ENCODE measurements around the gene TENM3. TPM values are rescaled to one million over a fixed set of nuclear protein-coding genes. Genes with fewer than 3 reads are reported as not detected.

Gene TENM3
- total RNA-seq, 2 donors from 2014 or later, result 21.4 to 52.3 TPM

DNA sequence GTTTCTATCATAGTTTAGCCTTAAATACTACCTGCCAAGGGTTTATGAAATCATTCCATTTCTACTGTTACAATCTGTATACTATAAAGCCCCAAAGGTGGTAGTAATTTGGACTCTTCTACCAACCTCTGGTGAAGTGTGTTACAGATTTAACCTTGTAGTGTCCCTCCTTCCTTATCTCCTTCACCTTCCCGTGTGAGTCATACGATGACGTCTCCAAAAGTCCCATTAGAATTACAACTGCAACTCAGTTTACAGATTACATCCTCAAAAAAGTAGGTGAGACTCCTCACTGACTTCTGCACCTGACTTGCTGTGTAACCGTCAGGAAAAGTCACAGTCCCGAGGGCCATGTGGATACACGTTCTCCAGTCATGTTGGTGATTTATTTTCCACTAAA lies 455.0 kb downstream of the TENM3 start:
- no peak overlapping the region for H3K27ac ChIP-seq
- 87% methylated on average over 6 of the region's 6 CpGs for WGBS
- H3K4me3 ChIP-seq, result no peak overlapping the region
- intact Hi-C loops (cut with DNase I), result no loop called here
- no peak for DNase-seq (ENCODE audit: low spot score)
- no peaks in the 10 kb centered on the region for H3K27me3 ChIP-seq (replicated peaks; ENCODE audit: insufficient read depth)
- H3K36me3 ChIP-seq, result no peaks in the 10 kb centered on the region
- no peaks in the 10 kb centered on the region for H3K4me1 ChIP-seq (replicated peaks)
- TF ChIP-seq POLR2A (IDR thresholded peaks at IDR 0.05) (no peak), CTCF (IDR thresholded peaks at IDR 0.05) (no peak), POLR2AphosphoS5 (IDR thresholded peaks at IDR 0.05) (no peak)
- H3K9me3 ChIP-seq, result no peaks in the 10 kb centered on the region

DNA sequence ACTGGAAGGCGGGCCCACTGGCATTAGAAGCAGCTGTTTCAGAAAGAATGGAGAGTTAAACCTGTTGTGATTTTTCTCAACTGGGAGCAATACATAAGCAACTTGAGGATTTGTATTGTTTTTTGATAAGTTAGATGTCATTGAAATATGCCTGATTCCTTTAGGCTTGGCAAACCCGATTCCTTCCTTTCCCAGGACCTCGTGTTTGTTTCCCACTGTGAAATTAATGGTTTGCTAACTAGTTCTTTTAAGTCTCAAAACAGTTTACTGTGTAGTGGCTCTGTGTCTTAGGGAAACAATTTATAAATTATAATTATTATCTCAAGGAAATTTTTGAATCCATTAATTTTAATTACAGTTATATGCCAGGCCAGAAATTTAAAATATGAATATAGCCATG lies 456.0 kb downstream of the TENM3 start:
- Histone ChIP-seq H3K27ac (no peak overlapping the region), H3K9me3 (no peaks in the 10 kb centered on the region), H3K4me3 (no peak overlapping the region), H3K27me3 (replicated peaks; ENCODE audit: insufficient read depth) (no peaks in the 10 kb centered on the region), H3K36me3 (no peaks in the 10 kb centered on the region), H3K4me1 (replicated peaks) (no peaks in the 10 kb centered on the region)
- no peak for TF ChIP-seq CTCF (IDR thresholded peaks at IDR 0.05)
- WGBS, result 46% methylated on average over 3 of the region's 3 CpGs
- no peak for DNase-seq (ENCODE audit: low spot score)
- intact Hi-C loops (cut with DNase I), result no loop called here

DNA sequence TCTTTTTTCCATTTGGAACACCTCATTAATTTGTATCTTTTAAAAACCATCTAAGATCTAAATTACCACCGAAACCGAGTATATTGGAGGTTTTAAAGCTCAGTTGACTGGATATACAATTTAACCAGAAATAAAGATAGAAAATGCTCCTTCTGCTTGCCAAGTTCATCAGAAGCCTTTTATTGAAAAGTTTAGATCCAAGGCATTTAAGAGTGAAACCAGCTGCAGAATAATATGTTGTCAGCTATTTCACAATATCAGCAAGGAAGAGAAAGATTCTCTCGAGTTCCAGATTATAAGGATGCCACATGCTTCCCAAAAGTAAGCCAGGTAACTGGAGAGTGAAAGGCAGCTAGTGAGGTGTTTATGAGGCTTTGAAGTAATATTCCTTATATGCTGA lies 456.6 kb downstream of the TENM3 start:
- H3K4me3 ChIP-seq, result no peak overlapping the region
- 59% methylated on average over 3 of the region's 3 CpGs for WGBS
- TF ChIP-seq POLR2A (IDR thresholded peaks at IDR 0.05) (no peak), CTCF (IDR thresholded peaks at IDR 0.05) (no peak), POLR2AphosphoS5 (IDR thresholded peaks at IDR 0.05) (no peak)

GRCh38 chr4:182700362-182701160 lies 457.4 kb downstream of the TENM3 start:
- intact Hi-C loops (cut with DNase I), result no loop called here
- no peaks in the 10 kb centered on the region for H3K27me3 ChIP-seq (replicated peaks; ENCODE audit: insufficient read depth)
- no peaks in the 10 kb centered on the region for H3K9me3 ChIP-seq
- no peak for DNase-seq (ENCODE audit: low spot score)
- 89% methylated on average over 5 of the region's 5 CpGs for WGBS
- H3K4me1 ChIP-seq (replicated peaks), result no peaks in the 10 kb centered on the region
- no peak overlapping the region for H3K27ac ChIP-seq
- H3K4me3 ChIP-seq, result no peak overlapping the region
- TF ChIP-seq POLR2A (IDR thresholded peaks at IDR 0.05) (no peak), CTCF (IDR thresholded peaks at IDR 0.05) (no peak), POLR2AphosphoS5 (IDR thresholded peaks at IDR 0.05) (no peak)
- H3K36me3 ChIP-seq, result no peaks in the 10 kb centered on the region

More for the DNA sequence above, 456.6 kb downstream of the TENM3 start:
- H3K36me3 ChIP-seq, result no peaks in the 10 kb centered on the region
- no peak overlapping the region for H3K27ac ChIP-seq
- no peaks in the 10 kb centered on the region for H3K4me1 ChIP-seq (replicated peaks)
- no peaks in the 10 kb centered on the region for H3K27me3 ChIP-seq (replicated peaks; ENCODE audit: insufficient read depth)
- no peak for DNase-seq (ENCODE audit: low spot score)
- intact Hi-C loops (cut with DNase I), result no loop called here
- H3K9me3 ChIP-seq, result no peaks in the 10 kb centered on the region

- H3K27me3 ChIP-seq (replicated peaks; ENCODE audit: insufficient read depth), result no peaks in the 10 kb centered on the region
- 74% methylated on average over 1 of the region's 1 CpG for WGBS
- intact Hi-C loops (cut with DNase I), result no loop called here
- no peaks in the 10 kb centered on the region for H3K36me3 ChIP-seq
- no peaks in the 10 kb centered on the region for H3K9me3 ChIP-seq
- no peak for DNase-seq (ENCODE audit: low spot score)
- H3K4me1 ChIP-seq (replicated peaks), result no peaks in the 10 kb centered on the region
- no peak overlapping the region for H3K4me3 ChIP-seq
- H3K27ac ChIP-seq, result no peak overlapping the region
- TF ChIP-seq CTCF (IDR thresholded peaks at IDR 0.05), result no peak
- no peak for TF ChIP-seq POLR2AphosphoS5 (IDR thresholded peaks at IDR 0.05)
Observed at GRCh38 chr4:182704077-182704476, 460.9 kb downstream of the TENM3 start.
